Cardiac muscle cell (in vitro differentiated cells and primary cell): ENCODE measurements around the gene MINDY4B. TPM values are rescaled to one million over a fixed set of nuclear protein-coding genes. Genes with fewer than 3 reads are reported as not detected.

Experiments
- DNase-seq, 2 donors: peaks; one replicate each; pipeline versions ENCODE4 v3.0.0 to v3.0.0-alpha.2; 2010 to 2017; ENCODE audit warnings: low read depth in 1 of 2, low spot score in 1 of 2
- H3K27ac ChIP-seq: fragments of 200-600 bp; sonication (generic); 2 replicates; pipeline ENCODE4 v1.5.1; 2016
- H3K27me3 ChIP-seq: fragments of 200-600 bp; sonication (generic); 2 replicates; pipeline ENCODE4 v1.6.0; 2016; ENCODE audit warnings: control low read depth
- H3K36me3 ChIP-seq: fragments of 200-600 bp; sonication (generic); 2 replicates; pipeline ENCODE4 v1.5.1; 2016; ENCODE audit warnings: control low read depth
- H3K4me1 ChIP-seq: fragments of 200-600 bp; sonication (generic); 2 replicates; pipeline ENCODE4 v1.8.1; 2017; ENCODE audit warnings: low read depth, mild to moderate bottlenecking, mixed run types
- H3K4me3 ChIP-seq: fragments of 200-600 bp; sonication (generic); 2 replicates; pipeline ENCODE4 v1.5.1; 2016; ENCODE audit warnings: mild to moderate bottlenecking
- H3K9me3 ChIP-seq: fragments of 200-600 bp; sonication (generic); 2 replicates; pipeline ENCODE4 v1.5.1; 2017; ENCODE audit warnings: low read depth, mild to moderate bottlenecking, control low read depth
- CTCF ChIP-seq: IDR thresholded peaks from 2 replicates; pipeline ENCODE4 v1.5.1; 2012; ENCODE audit warnings: low read depth, mild to moderate bottlenecking, low read length
- polyA plus RNA-seq: library from polyadenylated mRNA; unstranded; fragments of >200 nt; fragmentation: Nextera tagmentation; extraction: Ambion mirVana; gene quantifications from 2 replicates; pipeline ENCODE4 v1.2.1, GENCODE V29; 2016
- total RNA-seq: library from RNA; depleted of rRNA; stranded (reverse); fragments of >200 nt; gene quantifications from 2 replicates; pipeline ENCODE4 v1.2.3, GENCODE V29; 2016

Gene MINDY4B
- total and polyA plus RNA-seq, 2 experiments from 2014 or later = not detected

GRCh38 chr3:150902988-150903387 is 2.3 kb downstream of the MINDY4B start:
- DNase-seq = no peak
- Histone ChIP-seq H3K4me3 (no peak overlapping the region), H3K4me1 (no peaks in the 10 kb centered on the region), H3K27ac (no peak overlapping the region), H3K27me3 (no peaks in the 10 kb centered on the region), H3K36me3 (no peaks in the 10 kb centered on the region), H3K9me3 (no peaks in the 10 kb centered on the region)
- TF ChIP-seq CTCF = no peak

- no peak for DNase-seq
- Histone ChIP-seq H3K27ac (no peak overlapping the region), H3K4me1 (no peaks in the 10 kb centered on the region), H3K4me3 (no peak overlapping the region), H3K9me3 (no peaks in the 10 kb centered on the region), H3K27me3 (no peaks in the 10 kb centered on the region), H3K36me3 (no peaks in the 10 kb centered on the region)
- TF ChIP-seq CTCF = no peak
These were observed 3.4 kb downstream of the MINDY4B start for GRCh38 chr3:150901793-150902192.

- no peaks in the 10 kb centered on the region for H3K27me3 ChIP-seq
- no peak overlapping the region for H3K4me3 ChIP-seq
- no peak for DNase-seq
- no peaks in the 10 kb centered on the region for H3K4me1 ChIP-seq
- H3K36me3 ChIP-seq = no peaks in the 10 kb centered on the region
- no peaks in the 10 kb centered on the region for H3K9me3 ChIP-seq
- H3K27ac ChIP-seq = no peak overlapping the region
- no peak for TF ChIP-seq CTCF
These were observed 6.1 kb downstream of the MINDY4B start for GRCh38 chr3:150899141-150899540.

- Histone ChIP-seq H3K27ac (no peak overlapping the region), H3K4me3 (no peak overlapping the region), H3K9me3 (no peaks in the 10 kb centered on the region), H3K36me3 (no peaks in the 10 kb centered on the region), H3K4me1 (no peaks in the 10 kb centered on the region), H3K27me3 (no peaks in the 10 kb centered on the region)
- no peak for DNase-seq
- TF ChIP-seq CTCF = no peak
These were observed 7.0 kb downstream of the MINDY4B start for GRCh38 chr3:150898046-150898754.

- DNase-seq = no peak
- H3K9me3 ChIP-seq = no peaks in the 10 kb centered on the region
- H3K27me3 ChIP-seq = no peaks in the 10 kb centered on the region
- no peaks in the 10 kb centered on the region for H3K4me1 ChIP-seq
- no peak overlapping the region for H3K4me3 ChIP-seq
- H3K27ac ChIP-seq = no peak overlapping the region
- TF ChIP-seq CTCF = no peak
- H3K36me3 ChIP-seq = no peaks in the 10 kb centered on the region
These were observed 7.6 kb downstream of the MINDY4B start for GRCh38 chr3:150897592-150897991.
